Sigmoid colon (tissue), 4 donors: ENCODE results near the gene RSPH1.

Experiments used
- EP300 ChIP-seq, 4 donors: sonication (generic); formaldehyde crosslinking; IDR thresholded peaks; one replicate each; pipeline ENCODE4 v1.6.1; 2017; ENCODE audit warnings: antibody characterized with exemption in 4 of 4
- POLR2A ChIP-seq, 2 donors: fragments of 450-650 bp; IDR thresholded peaks; one replicate each; pipeline ENCODE4 v1.6.1; 2016; ENCODE audit warnings: antibody characterized with exemption in 2 of 2, mild to moderate bottlenecking in 2 of 2, moderate library complexity in 2 of 2
- TF ChIP-seq, protein P1 (sequence below), 4 experiments: fragments of 450-650 bp in 3 of 4; fragments of 200-600 bp in 1 of 4; IDR thresholded peaks; one replicate each; pipeline ENCODE4 v1.5.1; 2016 to 2019; ENCODE audit warnings: antibody characterized with exemption in 4 of 4, mild to moderate bottlenecking in 3 of 4, moderate library complexity in 2 of 4

DNA sequence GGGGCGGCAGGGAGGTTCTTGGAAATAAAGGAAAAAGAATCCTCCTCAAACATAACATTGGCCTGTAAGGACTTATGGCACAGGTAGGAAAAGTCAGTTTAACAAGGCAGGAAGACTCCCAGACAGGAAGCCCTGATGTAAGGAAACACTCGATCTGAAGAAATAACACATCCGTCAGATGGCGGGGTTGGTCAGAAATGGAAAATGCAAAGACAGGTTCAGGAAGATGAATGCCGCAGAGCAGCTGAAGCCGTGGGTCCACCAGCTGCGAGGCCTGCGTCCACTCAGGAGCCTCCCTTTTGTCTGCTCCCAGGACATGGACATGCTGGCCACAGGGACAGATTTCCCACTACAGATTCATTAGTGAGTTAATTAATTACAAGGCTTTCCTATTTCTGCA lies 3.8 kb downstream of the RSPH1 start:
- no peak for TF ChIP-seq EP300 (IDR thresholded peaks at IDR 0.05)
- TF ChIP-seq POLR2A (IDR thresholded peaks at IDR 0.05), result no peak
- TF ChIP-seq, protein P1, sequence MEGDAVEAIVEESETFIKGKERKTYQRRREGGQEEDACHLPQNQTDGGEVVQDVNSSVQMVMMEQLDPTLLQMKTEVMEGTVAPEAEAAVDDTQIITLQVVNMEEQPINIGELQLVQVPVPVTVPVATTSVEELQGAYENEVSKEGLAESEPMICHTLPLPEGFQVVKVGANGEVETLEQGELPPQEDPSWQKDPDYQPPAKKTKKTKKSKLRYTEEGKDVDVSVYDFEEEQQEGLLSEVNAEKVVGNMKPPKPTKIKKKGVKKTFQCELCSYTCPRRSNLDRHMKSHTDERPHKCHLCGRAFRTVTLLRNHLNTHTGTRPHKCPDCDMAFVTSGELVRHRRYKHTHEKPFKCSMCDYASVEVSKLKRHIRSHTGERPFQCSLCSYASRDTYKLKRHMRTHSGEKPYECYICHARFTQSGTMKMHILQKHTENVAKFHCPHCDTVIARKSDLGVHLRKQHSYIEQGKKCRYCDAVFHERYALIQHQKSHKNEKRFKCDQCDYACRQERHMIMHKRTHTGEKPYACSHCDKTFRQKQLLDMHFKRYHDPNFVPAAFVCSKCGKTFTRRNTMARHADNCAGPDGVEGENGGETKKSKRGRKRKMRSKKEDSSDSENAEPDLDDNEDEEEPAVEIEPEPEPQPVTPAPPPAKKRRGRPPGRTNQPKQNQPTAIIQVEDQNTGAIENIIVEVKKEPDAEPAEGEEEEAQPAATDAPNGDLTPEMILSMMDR (IDR thresholded peaks at IDR 0.05), result no peak
